Neural progenitor cell (in vitro differentiated cells): Measurements from ENCODE around the gene TCF15. TPM values are rescaled to one million over a fixed set of nuclear protein-coding genes. Genes with fewer than 3 reads are reported as not detected.
A peak's percentile ranks its signal among the peaks of the same experiment; 100 is the strongest.

Source experiments
- DNase-seq: peaks from one replicate; pipeline ENCODE4 v3.0.0-alpha.2; 2016; ENCODE audit warnings: low spot score
- H2AFZ ChIP-seq: fragments of 200-600 bp; sonication (generic); replicated peaks from 2 replicates; pipeline ENCODE4 v1.6.1; 2016; ENCODE audit warnings: antibody characterized with exemption
- H3F3A ChIP-seq: fragments of 200-600 bp; sonication (generic); 2 replicates; pipeline ENCODE4 v1.6.1; 2016; ENCODE audit warnings: antibody characterized with exemption, low read depth
- H3K27ac ChIP-seq: fragments of 200-600 bp; sonication (generic); 2 replicates; pipeline ENCODE4 v1.5.1; 2016; ENCODE audit warnings: mild to moderate bottlenecking
- H3K27me3 ChIP-seq: fragments of 200-600 bp; sonication (generic); 2 replicates; pipeline ENCODE4 v1.6.1; 2016; ENCODE audit warnings: mild to moderate bottlenecking, moderate library complexity
- H3K36me3 ChIP-seq: fragments of 200-600 bp; sonication (generic); 2 replicates; pipeline ENCODE4 v1.5.1; 2016
- H3K4me1 ChIP-seq: fragments of 200-600 bp; sonication (generic); 2 replicates; pipeline ENCODE4 v1.6.1; 2016; ENCODE audit warnings: mixed run types
- H3K4me2 ChIP-seq: fragments of 200-600 bp; sonication (generic); 2 replicates; pipeline ENCODE4 v1.6.1; 2016
- H3K4me3 ChIP-seq: fragments of 200-600 bp; sonication (generic); 2 replicates; pipeline ENCODE4 v1.5.1; 2016
- H3K79me2 ChIP-seq: fragments of 200-600 bp; sonication (generic); 2 replicates; pipeline ENCODE4 v1.6.1; 2016; ENCODE audit warnings: low read depth
- H3K9ac ChIP-seq: fragments of 200-600 bp; sonication (generic); 2 replicates; pipeline ENCODE4 v1.6.1; 2016
- H3K9me3 ChIP-seq: fragments of 200-600 bp; sonication (generic); 2 replicates; pipeline ENCODE4 v1.5.1; 2016; ENCODE audit warnings: low read depth
- H4K20me1 ChIP-seq: fragments of 200-600 bp; sonication (generic); 2 replicates; pipeline ENCODE4 v1.6.1; 2016; ENCODE audit warnings: low read depth
- H3K27ac Mint-ChIP-seq: 3 replicates; pipeline ENCODE4 v1.8.0; 2021; ENCODE audit warnings: mixed read lengths
- H3K27me3 Mint-ChIP-seq: 2 replicates; pipeline ENCODE4 v1.8.0; 2022; ENCODE audit warnings: low read depth, mild to moderate bottlenecking, inconsistent platforms, moderate library complexity, mixed read lengths; ENCODE audit not compliant: insufficient read depth
- H3K36me3 Mint-ChIP-seq: 3 replicates; pipeline ENCODE4 v1.8.0; 2021; ENCODE audit warnings: mixed read lengths
- H3K4me1 Mint-ChIP-seq: 3 replicates; pipeline ENCODE4 v1.8.0; 2021; ENCODE audit warnings: mixed read lengths
- H3K4me3 Mint-ChIP-seq: 3 replicates; pipeline ENCODE4 v1.8.0; 2021; ENCODE audit warnings: mild to moderate bottlenecking, moderate library complexity, mixed read lengths
- H3K9me3 Mint-ChIP-seq: 3 replicates; pipeline ENCODE4 v1.8.0; 2020; ENCODE audit warnings: mixed read lengths
- EZH2 ChIP-seq: fragments of 200-600 bp; sonication (generic); IDR thresholded peaks from 2 replicates; pipeline ENCODE4 v1.6.1; 2017; ENCODE audit warnings: antibody characterized with exemption, mild to moderate bottlenecking, moderate library complexity
- EZH2phosphoT487 ChIP-seq: fragments of 200-600 bp; sonication (generic); IDR thresholded peaks from 2 replicates; pipeline ENCODE4 v1.6.1; 2017; ENCODE audit warnings: antibody characterized with exemption
- total RNA-seq: library from RNA; depleted of rRNA; stranded (reverse); fragments of >200 nt; gene quantifications from 2 replicates; pipeline ENCODE4 v1.2.3, GENCODE V29; 2015; ENCODE audit warnings: low replicate concordance
- TF ChIP-seq, protein P1 (sequence below): fragments of 200-600 bp; sonication (generic); IDR thresholded peaks from 2 replicates; pipeline ENCODE4 v1.5.1; 2017; ENCODE audit warnings: antibody characterized with exemption, mild to moderate bottlenecking

TCF15 gene
- total RNA-seq, 1 donor from 2014 or later = 0.07 TPM

DNA sequence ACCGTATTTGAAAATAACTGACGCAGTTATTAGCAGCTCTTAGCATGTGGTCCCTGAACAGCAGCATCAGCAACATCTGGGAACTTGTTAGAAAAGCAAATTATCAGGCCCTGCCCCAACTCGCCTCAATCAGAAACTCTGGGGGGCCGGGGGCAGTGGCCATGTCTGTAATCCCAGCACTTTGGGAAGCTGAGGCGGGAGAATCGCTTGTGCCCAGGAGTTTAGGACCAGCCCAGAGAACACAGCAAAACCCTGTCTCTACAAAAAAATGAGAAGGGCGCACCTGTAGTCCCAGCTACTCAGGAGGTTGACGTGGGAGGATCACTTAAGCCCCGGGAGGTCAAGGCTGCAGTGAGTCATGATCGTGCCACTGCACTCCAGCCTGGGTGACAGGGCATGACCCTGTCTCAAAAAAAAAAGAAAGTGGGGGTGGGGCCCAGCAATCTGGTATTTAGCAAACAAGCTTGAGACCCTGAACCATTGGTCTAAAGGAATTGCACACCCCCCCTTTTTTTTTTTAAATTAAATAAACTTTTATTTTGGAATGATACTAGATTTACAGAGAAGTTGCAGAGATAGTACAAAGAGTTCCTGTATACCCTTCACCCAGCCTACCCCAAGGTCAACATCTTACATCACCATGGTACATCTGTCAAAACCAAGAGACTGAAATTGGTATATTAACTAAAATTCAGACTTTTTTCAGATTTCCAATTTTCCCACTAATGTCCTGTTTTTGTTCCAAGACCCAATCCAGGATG is 36.2 kb upstream of the TCF15 start:
- Histone ChIP-seq H3K4me3 (no peak overlapping the region), H2AFZ (no peak overlapping the region)
- peaks cover 6% of the 10 kb centered on the region for H3K36me3 Mint-ChIP-seq

DNA sequence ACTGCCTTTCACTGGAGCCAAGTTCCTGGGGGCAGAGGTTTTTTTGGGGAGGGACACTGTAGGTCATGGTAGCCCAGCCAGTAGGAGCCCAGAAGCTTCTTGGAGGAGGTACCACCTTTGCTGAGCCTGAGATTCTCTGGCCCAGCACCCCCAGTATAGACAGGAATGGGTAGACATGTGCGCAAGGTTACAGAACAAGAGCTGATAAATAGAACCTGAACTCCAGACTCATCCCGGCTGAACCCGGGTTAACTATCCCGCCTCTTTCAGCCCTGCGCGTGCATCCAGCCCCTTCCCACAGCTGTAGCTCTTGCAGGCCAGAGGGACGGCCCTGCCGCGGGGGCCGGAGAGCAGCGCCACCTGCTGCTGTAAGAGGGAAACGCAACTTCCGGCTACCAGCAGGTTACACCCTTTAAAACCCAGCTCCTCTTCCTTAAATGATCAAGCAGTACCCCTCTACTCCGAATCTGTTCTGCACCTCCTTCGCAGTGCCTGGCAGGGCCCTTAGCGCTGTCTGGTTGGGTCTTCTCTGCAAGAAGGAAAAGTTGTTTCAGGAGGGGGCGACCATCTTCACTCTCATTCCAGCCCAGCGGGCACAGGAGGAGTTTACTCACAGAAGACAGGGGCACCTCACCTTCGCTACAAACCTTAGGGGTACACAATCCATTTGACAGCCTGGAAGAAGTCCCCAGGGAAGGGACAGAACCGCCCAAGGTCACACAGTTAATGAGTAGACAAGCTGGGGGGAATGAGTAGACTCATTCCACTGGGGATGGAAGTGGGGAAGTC is 35.4 kb upstream of the TCF15 start:
- H3K9ac ChIP-seq = no peak overlapping the region
- peaks cover 28% of the 10 kb centered on the region for H3F3A ChIP-seq
- Mint-ChIP-seq H3K4me3 (no peak overlapping the region), H3K9me3 (peaks cover 6% of the 10 kb centered on the region), H3K27ac (peak overlapping the region; percentile 63), H3K27me3 (peaks cover 9% of the 10 kb centered on the region), H3K4me1 (peaks cover 11% of the 10 kb centered on the region), H3K36me3 (peaks cover 6% of the 10 kb centered on the region)
- TF ChIP-seq EZH2 = no peak
- TF ChIP-seq, protein P1, sequence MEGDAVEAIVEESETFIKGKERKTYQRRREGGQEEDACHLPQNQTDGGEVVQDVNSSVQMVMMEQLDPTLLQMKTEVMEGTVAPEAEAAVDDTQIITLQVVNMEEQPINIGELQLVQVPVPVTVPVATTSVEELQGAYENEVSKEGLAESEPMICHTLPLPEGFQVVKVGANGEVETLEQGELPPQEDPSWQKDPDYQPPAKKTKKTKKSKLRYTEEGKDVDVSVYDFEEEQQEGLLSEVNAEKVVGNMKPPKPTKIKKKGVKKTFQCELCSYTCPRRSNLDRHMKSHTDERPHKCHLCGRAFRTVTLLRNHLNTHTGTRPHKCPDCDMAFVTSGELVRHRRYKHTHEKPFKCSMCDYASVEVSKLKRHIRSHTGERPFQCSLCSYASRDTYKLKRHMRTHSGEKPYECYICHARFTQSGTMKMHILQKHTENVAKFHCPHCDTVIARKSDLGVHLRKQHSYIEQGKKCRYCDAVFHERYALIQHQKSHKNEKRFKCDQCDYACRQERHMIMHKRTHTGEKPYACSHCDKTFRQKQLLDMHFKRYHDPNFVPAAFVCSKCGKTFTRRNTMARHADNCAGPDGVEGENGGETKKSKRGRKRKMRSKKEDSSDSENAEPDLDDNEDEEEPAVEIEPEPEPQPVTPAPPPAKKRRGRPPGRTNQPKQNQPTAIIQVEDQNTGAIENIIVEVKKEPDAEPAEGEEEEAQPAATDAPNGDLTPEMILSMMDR = peak; percentile 92
- no peak overlapping the region for H3K4me2 ChIP-seq
- H3K9me3 ChIP-seq = no peaks in the 10 kb centered on the region
- no peak overlapping the region for H2AFZ ChIP-seq
- no peak overlapping the region for H3K4me3 ChIP-seq
- peaks cover 7% of the 10 kb centered on the region for H4K20me1 ChIP-seq
- no peaks in the 10 kb centered on the region for H3K79me2 ChIP-seq
- no peaks in the 10 kb centered on the region for H3K27me3 ChIP-seq
- no peak overlapping the region for H3K27ac ChIP-seq
- H3K36me3 ChIP-seq = no peaks in the 10 kb centered on the region
- H3K4me1 ChIP-seq = no peaks in the 10 kb centered on the region
- DNase-seq = peak; percentile 86

More for the DNA sequence above, 36.2 kb upstream of the TCF15 start:
- Histone ChIP-seq H3F3A (peaks cover 21% of the 10 kb centered on the region), H3K9me3 (no peaks in the 10 kb centered on the region), H3K9ac (no peak overlapping the region), H4K20me1 (peaks cover 7% of the 10 kb centered on the region), H3K27me3 (no peaks in the 10 kb centered on the region), H3K36me3 (no peaks in the 10 kb centered on the region), H3K4me2 (no peak overlapping the region), H3K4me1 (no peaks in the 10 kb centered on the region), H3K27ac (no peak overlapping the region), H3K79me2 (no peaks in the 10 kb centered on the region)
- TF ChIP-seq EZH2 (no peak), EZH2phosphoT487 (no peak)
- TF ChIP-seq, protein P1 = no peak
- Mint-ChIP-seq H3K4me1 (peaks cover 8% of the 10 kb centered on the region), H3K27ac (no peak overlapping the region), H3K4me3 (no peak overlapping the region), H3K9me3 (peaks cover 3% of the 10 kb centered on the region), H3K27me3 (peaks cover 7% of the 10 kb centered on the region)
- no peak for DNase-seq

DNA sequence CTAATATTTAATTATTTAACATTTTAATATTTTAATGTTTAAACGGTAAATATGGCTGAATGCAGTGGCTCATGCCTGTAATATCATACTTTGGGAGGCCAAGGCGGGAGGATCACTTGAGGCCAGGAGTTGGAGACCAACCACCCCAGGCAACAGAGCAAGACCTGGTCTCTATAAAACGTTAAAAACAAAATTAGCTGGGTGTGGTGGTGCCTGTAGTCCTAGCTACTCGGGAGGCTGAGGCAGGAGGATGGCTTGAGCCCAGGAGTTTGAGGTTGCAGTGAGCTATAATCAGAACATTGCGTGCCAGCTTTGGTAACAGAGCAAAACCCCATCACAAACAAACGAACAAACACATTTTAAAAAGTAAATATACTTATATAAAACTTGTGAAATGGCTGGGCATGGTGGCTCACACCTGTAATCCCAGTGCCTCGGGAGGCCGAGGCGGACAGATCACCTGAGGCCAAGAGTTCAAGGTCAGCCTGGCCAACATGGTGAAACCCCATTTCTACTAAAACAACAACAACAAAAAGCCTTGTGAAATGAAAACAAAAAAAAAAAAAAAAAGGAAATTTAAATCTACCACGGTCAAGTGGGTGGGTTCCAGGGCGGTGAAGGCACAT is 34.7 kb upstream of the TCF15 start:
- TF ChIP-seq EZH2phosphoT487 = no peak
- TF ChIP-seq, protein P1 = no peak
- TF ChIP-seq EZH2 = no peak
- H4K20me1 ChIP-seq = peaks cover 7% of the 10 kb centered on the region
- no peaks in the 10 kb centered on the region for H3K79me2 ChIP-seq
- H3K9me3 ChIP-seq = no peaks in the 10 kb centered on the region
- Mint-ChIP-seq H3K27me3 (peaks cover 9% of the 10 kb centered on the region), H3K9me3 (peaks cover 6% of the 10 kb centered on the region), H3K4me3 (no peak overlapping the region), H3K27ac (no peak overlapping the region), H3K4me1 (peaks cover 11% of the 10 kb centered on the region), H3K36me3 (peaks cover 6% of the 10 kb centered on the region)
- peaks cover 31% of the 10 kb centered on the region for H3F3A ChIP-seq
- no peak overlapping the region for H3K4me3 ChIP-seq
- no peak for DNase-seq
- H3K4me2 ChIP-seq = no peak overlapping the region
- H2AFZ ChIP-seq = no peak overlapping the region
- H3K9ac ChIP-seq = no peak overlapping the region
- H3K4me1 ChIP-seq = no peaks in the 10 kb centered on the region
- H3K27me3 ChIP-seq = no peaks in the 10 kb centered on the region
- no peaks in the 10 kb centered on the region for H3K36me3 ChIP-seq
- H3K27ac ChIP-seq = no peak overlapping the region
